ENCODE measurements around the gene RASL11B.

- TF ChIP-seq, protein P1, sequence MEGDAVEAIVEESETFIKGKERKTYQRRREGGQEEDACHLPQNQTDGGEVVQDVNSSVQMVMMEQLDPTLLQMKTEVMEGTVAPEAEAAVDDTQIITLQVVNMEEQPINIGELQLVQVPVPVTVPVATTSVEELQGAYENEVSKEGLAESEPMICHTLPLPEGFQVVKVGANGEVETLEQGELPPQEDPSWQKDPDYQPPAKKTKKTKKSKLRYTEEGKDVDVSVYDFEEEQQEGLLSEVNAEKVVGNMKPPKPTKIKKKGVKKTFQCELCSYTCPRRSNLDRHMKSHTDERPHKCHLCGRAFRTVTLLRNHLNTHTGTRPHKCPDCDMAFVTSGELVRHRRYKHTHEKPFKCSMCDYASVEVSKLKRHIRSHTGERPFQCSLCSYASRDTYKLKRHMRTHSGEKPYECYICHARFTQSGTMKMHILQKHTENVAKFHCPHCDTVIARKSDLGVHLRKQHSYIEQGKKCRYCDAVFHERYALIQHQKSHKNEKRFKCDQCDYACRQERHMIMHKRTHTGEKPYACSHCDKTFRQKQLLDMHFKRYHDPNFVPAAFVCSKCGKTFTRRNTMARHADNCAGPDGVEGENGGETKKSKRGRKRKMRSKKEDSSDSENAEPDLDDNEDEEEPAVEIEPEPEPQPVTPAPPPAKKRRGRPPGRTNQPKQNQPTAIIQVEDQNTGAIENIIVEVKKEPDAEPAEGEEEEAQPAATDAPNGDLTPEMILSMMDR (IDR thresholded peaks at IDR 0.05; ENCODE audit: insufficient read depth, low read length): no peak
- TF ChIP-seq GABPA (IDR thresholded peaks at IDR 0.05; ENCODE audit: low read depth) (no peak), POLR2AphosphoS5 (IDR thresholded peaks at IDR 0.05; ENCODE audit: low read depth) (no peak), SPI1 (IDR thresholded peaks at IDR 0.05; ENCODE audit: borderline replicate concordance, low read depth) (no peak)
- TF ChIP-seq, protein P2, sequence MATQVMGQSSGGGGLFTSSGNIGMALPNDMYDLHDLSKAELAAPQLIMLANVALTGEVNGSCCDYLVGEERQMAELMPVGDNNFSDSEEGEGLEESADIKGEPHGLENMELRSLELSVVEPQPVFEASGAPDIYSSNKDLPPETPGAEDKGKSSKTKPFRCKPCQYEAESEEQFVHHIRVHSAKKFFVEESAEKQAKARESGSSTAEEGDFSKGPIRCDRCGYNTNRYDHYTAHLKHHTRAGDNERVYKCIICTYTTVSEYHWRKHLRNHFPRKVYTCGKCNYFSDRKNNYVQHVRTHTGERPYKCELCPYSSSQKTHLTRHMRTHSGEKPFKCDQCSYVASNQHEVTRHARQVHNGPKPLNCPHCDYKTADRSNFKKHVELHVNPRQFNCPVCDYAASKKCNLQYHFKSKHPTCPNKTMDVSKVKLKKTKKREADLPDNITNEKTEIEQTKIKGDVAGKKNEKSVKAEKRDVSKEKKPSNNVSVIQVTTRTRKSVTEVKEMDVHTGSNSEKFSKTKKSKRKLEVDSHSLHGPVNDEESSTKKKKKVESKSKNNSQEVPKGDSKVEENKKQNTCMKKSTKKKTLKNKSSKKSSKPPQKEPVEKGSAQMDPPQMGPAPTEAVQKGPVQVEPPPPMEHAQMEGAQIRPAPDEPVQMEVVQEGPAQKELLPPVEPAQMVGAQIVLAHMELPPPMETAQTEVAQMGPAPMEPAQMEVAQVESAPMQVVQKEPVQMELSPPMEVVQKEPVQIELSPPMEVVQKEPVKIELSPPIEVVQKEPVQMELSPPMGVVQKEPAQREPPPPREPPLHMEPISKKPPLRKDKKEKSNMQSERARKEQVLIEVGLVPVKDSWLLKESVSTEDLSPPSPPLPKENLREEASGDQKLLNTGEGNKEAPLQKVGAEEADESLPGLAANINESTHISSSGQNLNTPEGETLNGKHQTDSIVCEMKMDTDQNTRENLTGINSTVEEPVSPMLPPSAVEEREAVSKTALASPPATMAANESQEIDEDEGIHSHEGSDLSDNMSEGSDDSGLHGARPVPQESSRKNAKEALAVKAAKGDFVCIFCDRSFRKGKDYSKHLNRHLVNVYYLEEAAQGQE (IDR thresholded peaks at IDR 0.05; ENCODE audit: insufficient replicate concordance, low read depth): no peak
Measured at GRCh38 chr4:52824603-52825459, 37.3 kb upstream of the RASL11B start.

All from HL-60 (cell line).